BLaER1 (cell line): ENCODE results near the gene RAF1.
A peak's percentile ranks its signal among the peaks of the same experiment; 100 is the strongest.
"Not testable (repeated sequence)": the region's sequence is repeated elsewhere in the genome, so short reads cannot be mapped to it uniquely, and the experiment has no call there.

ENCODE experiments used
- H3K27ac ChIP-seq: shearing (Covaris generic); formaldehyde crosslinking; 2 replicates; pipeline ENCODE4 v1.8.1; 2022
- H3K27me3 ChIP-seq: shearing (Covaris generic); formaldehyde crosslinking; 2 replicates; pipeline ENCODE4 v1.8.1; 2022
- H3K36me3 ChIP-seq: shearing (Covaris generic); formaldehyde crosslinking; 2 replicates; pipeline ENCODE4 v1.8.1; 2022
- H3K4me1 ChIP-seq: shearing (Covaris generic); formaldehyde crosslinking; 2 replicates; pipeline ENCODE4 v1.8.1; 2022
- H3K4me2 ChIP-seq: shearing (Covaris generic); formaldehyde crosslinking; 2 replicates; pipeline ENCODE4 v1.8.1; 2022
- H3K4me3 ChIP-seq: shearing (Covaris generic); formaldehyde crosslinking; 2 replicates; pipeline ENCODE4 v1.8.1; 2022
- H3K9ac ChIP-seq: shearing (Covaris generic); formaldehyde crosslinking; 2 replicates; pipeline ENCODE4 v1.8.1; 2022
- H3K9me3 ChIP-seq: shearing (Covaris generic); formaldehyde crosslinking; 2 replicates; pipeline ENCODE4 v1.8.1; 2022
- H4K20me1 ChIP-seq: shearing (Covaris generic); formaldehyde crosslinking; 2 replicates; pipeline ENCODE4 v1.8.1; 2022
- Cebpa-rat ChIP-seq: shearing (Covaris generic); IDR thresholded peaks from 2 replicates; pipeline ENCODE4 v1.8.1; 2022

RAF1 gene

GRCh38 chr3:12643010-12643380, 20.9 kb downstream of the RAF1 start:
- Histone ChIP-seq H3K4me1 (peaks cover 18% of the 10 kb centered on the region), H3K27ac (no peak overlapping the region)

DNA sequence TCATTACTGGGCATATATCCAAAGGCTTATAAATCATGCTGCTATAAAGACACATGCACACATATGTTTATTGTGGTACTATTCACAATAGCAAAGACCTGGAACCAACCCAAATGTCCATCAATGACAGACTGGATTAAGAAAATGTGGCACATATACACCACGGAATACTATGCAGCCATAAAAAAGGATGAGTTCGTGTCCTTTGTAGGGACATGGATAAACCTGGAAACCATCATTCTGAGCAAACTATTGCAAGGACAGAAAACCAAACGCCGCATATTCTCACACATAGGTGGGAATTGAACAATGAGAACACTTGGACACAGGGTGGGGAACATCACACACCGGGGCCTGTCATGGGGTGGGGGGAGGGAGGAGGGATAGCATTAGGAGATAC, 23.1 kb downstream of the RAF1 start:
- not testable (repeated sequence) for H3K27ac ChIP-seq, H3K4me1 ChIP-seq, H3K9ac ChIP-seq, H3K27me3 ChIP-seq, H3K4me2 ChIP-seq, H3K4me3 ChIP-seq
- H3K9me3 ChIP-seq = peaks cover 26% of the 10 kb centered on the region
- H3K36me3 ChIP-seq = peaks cover 31% of the 10 kb centered on the region
- peaks cover 81% of the 10 kb centered on the region for H4K20me1 ChIP-seq

More at GRCh38 chr3:12643010-12643380, 20.9 kb downstream of the RAF1 start:
- H3K9ac ChIP-seq = no peak overlapping the region
- no peak for TF ChIP-seq Cebpa-rat
- H3K9me3 ChIP-seq = peaks cover 26% of the 10 kb centered on the region
- no peaks in the 10 kb centered on the region for H3K27me3 ChIP-seq
- H3K4me2 ChIP-seq = no peak overlapping the region
- H4K20me1 ChIP-seq = peaks cover 81% of the 10 kb centered on the region
- H3K36me3 ChIP-seq = peaks cover 15% of the 10 kb centered on the region
- no peak overlapping the region for H3K4me3 ChIP-seq

- Histone ChIP-seq H4K20me1 (peaks cover 81% of the 10 kb centered on the region), H3K4me3 (no peak overlapping the region), H3K27ac (no peak overlapping the region), H3K4me2 (no peak overlapping the region), H3K9ac (no peak overlapping the region), H3K36me3 (peaks cover 49% of the 10 kb centered on the region), H3K4me1 (no peaks in the 10 kb centered on the region; the same call in 1 of the 2 replicates), H3K9me3 (peaks cover 26% of the 10 kb centered on the region), H3K27me3 (no peaks in the 10 kb centered on the region)
- no peak for TF ChIP-seq Cebpa-rat
These were observed 25.8 kb downstream of the RAF1 start for GRCh38 chr3:12638105-12638504.

DNA sequence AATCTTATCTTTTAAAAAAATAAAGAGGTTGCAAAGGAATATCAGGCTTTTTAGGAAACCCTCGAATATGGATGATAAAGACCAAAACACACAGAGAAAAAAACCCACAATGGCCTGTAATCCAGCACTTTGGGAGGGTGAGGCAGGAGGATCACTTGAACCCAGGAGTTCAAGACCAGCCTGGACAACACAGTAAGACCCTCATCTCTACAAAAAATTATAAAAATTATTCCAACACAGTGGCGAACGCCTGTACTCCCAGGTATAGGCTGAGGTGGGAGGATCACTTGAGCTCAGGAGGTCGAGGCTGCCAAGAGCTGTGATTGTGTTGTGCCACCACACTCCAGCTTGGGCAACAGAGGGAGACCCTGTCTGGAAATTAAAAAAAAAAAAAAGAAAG, 30.8 kb downstream of the RAF1 start:
- Histone ChIP-seq H3K27me3 (no peaks in the 10 kb centered on the region), H3K4me3 (no peak overlapping the region), H3K4me1 (peaks cover 14% of the 10 kb centered on the region), H3K9me3 (peaks cover 4% of the 10 kb centered on the region; the same call in 1 of the 2 replicates), H3K27ac (no peak overlapping the region), H3K9ac (no peak overlapping the region), H4K20me1 (peaks cover 100% of the 10 kb centered on the region), H3K4me2 (no peak overlapping the region), H3K36me3 (peaks cover 43% of the 10 kb centered on the region)
- no peak for TF ChIP-seq Cebpa-rat

DNA sequence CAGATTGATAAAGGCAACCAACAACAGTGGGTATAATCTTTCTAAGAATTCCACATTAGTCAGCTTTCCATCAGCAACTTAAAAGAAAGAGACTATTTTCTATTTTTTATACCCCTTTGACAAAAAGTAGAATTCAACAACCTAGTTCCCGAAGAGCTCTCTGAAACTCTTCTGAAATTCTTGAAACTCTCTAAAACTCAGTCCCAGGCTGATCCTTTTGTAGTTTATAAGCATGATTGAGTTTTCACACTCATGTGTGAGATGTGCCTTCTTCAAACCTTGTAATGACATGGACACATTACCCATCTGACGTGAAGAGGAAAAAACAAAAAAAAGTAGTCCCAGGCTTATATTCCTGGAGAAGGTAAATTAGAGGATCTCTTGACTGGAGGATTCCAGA, 31.4 kb downstream of the RAF1 start:
- Histone ChIP-seq H3K27ac (no peak overlapping the region), H3K4me3 (no peak overlapping the region), H3K9ac (no peak overlapping the region), H4K20me1 (peaks cover 100% of the 10 kb centered on the region), H3K4me1 (peaks cover 14% of the 10 kb centered on the region), H3K36me3 (peaks cover 38% of the 10 kb centered on the region), H3K9me3 (peaks cover 4% of the 10 kb centered on the region; the same call in 1 of the 2 replicates), H3K27me3 (no peaks in the 10 kb centered on the region), H3K4me2 (no peak overlapping the region)
- TF ChIP-seq Cebpa-rat = no peak

GRCh38 chr3:12630843-12631242, 33.1 kb downstream of the RAF1 start:
- H3K27ac ChIP-seq, H3K9ac ChIP-seq, H3K9me3 ChIP-seq, H3K27me3 ChIP-seq, H3K4me3 ChIP-seq: not testable (repeated sequence)
- Histone ChIP-seq H3K36me3 (peaks cover 27% of the 10 kb centered on the region), H4K20me1 (peaks cover 100% of the 10 kb centered on the region), H3K4me2 (0 out of 2 replicates have a peak overlapping the region, but pooled peaks have one; percentile 2), H3K4me1 (peaks cover 25% of the 10 kb centered on the region)

DNA sequence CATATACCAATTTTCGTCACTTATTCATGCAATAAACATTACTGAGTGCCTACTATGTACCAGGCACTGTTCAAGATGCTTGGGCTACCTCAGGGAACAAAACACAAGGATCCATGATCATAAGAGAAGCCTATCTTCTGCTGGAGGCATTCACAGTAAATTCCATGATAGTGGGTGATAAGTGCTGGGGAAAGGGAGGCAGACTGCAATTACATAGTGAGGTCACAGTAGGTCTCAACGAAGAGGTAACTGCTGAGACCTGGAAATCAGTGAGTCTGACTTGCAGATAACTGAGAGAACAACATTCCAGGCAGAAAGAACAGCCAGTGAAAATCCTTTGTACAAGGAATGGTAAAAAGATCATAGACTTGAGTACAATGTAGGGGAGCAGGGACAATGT, 33.6 kb downstream of the RAF1 start:
- no peak for TF ChIP-seq Cebpa-rat
- Histone ChIP-seq H3K27me3 (no peaks in the 10 kb centered on the region), H3K27ac (no peak overlapping the region), H3K36me3 (peaks cover 21% of the 10 kb centered on the region), H3K4me3 (no peak overlapping the region), H3K9me3 (peaks cover 4% of the 10 kb centered on the region; the same call in 1 of the 2 replicates), H4K20me1 (peaks cover 100% of the 10 kb centered on the region), H3K9ac (no peak overlapping the region), H3K4me2 (no peak overlapping the region), H3K4me1 (peaks cover 30% of the 10 kb centered on the region)

DNA sequence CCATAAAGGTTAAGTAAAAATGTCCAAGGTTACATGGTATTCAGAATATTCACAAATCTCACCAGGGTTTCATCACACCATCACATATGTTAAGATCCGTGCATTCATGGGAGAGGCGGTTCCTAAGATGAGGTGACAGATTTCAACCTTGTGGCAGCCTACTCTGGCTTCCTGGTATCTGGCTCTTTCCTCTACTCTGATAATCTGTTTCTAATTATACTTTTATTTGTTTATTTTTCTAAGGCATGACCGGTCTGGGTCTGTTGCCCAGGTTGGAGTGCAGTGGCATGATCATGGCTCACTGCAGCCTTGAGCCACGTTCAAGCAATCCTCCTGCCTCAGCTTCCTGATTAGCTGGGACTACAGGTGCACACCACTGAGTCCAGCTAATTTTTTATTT, 34.4 kb downstream of the RAF1 start:
- no peak for TF ChIP-seq Cebpa-rat
- Histone ChIP-seq H3K4me3 (no peak overlapping the region), H3K4me2 (no peak overlapping the region), H3K27me3 (no peaks in the 10 kb centered on the region), H4K20me1 (peaks cover 100% of the 10 kb centered on the region), H3K9ac (no peak overlapping the region), H3K36me3 (peaks cover 14% of the 10 kb centered on the region), H3K27ac (no peak overlapping the region), H3K4me1 (peaks cover 38% of the 10 kb centered on the region), H3K9me3 (peaks cover 4% of the 10 kb centered on the region; the same call in 1 of the 2 replicates)

- Histone ChIP-seq H3K27me3 (no peaks in the 10 kb centered on the region), H3K36me3 (peaks cover 13% of the 10 kb centered on the region; the same call in 1 of the 2 replicates), H3K27ac (no peak overlapping the region), H4K20me1 (peaks cover 100% of the 10 kb centered on the region), H3K4me1 (peaks cover 45% of the 10 kb centered on the region), H3K9ac (no peak overlapping the region), H3K4me2 (no peak overlapping the region), H3K4me3 (no peak overlapping the region), H3K9me3 (peaks cover 4% of the 10 kb centered on the region; the same call in 1 of the 2 replicates)
- no peak for TF ChIP-seq Cebpa-rat
These were observed 35.1 kb downstream of the RAF1 start for GRCh38 chr3:12628813-12629212.

DNA sequence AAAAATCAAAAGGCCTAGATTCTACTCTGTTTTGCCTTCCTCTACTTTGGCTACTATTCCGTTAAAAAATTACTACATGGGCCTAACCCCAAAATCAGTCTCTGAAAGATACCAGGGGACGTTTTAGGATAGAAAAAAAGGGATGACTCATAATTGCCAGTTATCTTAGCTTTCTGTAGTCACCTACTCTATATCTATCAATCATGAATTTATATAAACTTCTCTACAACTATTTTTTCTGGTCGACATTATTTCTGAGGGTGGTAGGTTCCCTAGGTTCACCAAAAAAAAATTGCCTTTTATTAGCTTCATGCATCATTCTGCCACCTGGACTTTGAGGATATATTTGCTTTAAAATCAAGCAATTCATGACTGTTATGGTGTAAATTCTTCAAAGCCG, 36.5 kb downstream of the RAF1 start:
- Histone ChIP-seq H3K36me3 (peaks cover 13% of the 10 kb centered on the region; the same call in 1 of the 2 replicates), H4K20me1 (peaks cover 100% of the 10 kb centered on the region), H3K9ac (no peak overlapping the region), H3K4me2 (no peak overlapping the region), H3K27ac (no peak overlapping the region), H3K4me3 (no peak overlapping the region), H3K4me1 (peaks cover 55% of the 10 kb centered on the region), H3K27me3 (no peaks in the 10 kb centered on the region), H3K9me3 (peaks cover 4% of the 10 kb centered on the region; the same call in 1 of the 2 replicates)
- no peak for TF ChIP-seq Cebpa-rat

DNA sequence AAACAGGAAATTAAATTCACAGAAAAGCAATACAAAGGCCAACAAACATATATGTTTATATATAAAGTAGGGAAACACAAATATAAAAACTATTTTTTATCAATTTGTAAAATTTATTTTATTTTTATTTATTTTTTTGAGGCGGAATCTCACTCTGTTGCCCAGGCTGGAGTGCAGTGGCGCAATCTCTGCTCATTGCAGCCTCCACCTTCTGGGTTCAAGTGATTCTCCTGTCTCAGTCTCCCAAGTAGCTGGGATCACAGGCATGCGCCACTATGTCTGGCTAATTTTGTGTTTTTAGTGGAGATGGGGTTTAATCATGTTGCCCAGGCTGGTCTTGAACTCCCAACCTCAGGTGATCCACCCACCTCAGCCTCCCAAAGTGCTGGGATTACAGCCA, 39.0 kb downstream of the RAF1 start:
- H3K27me3 ChIP-seq, H3K9ac ChIP-seq, H3K9me3 ChIP-seq, H3K27ac ChIP-seq, H3K4me3 ChIP-seq: not testable (repeated sequence)
- Histone ChIP-seq H3K36me3 (peaks cover 11% of the 10 kb centered on the region; the same call in 1 of the 2 replicates), H4K20me1 (peaks cover 100% of the 10 kb centered on the region), H3K4me1 (peaks cover 51% of the 10 kb centered on the region), H3K4me2 (peak overlapping the region; percentile 57)
